GM12801 (cell line): ENCODE data around the gene CLDN5.

Source experiments
- TF ChIP-seq, protein P1 (sequence below): IDR thresholded peaks from one replicate; pipeline ENCODE4 v1.5.1; 2011; ENCODE audit warnings: control low read depth; ENCODE audit not compliant: insufficient read length; ENCODE audit errors: extremely low read depth

The CLDN5 gene

GRCh38 chr22:19514831-19515565 is 9.2 kb downstream of the CLDN5 start:
- TF ChIP-seq, protein P1, sequence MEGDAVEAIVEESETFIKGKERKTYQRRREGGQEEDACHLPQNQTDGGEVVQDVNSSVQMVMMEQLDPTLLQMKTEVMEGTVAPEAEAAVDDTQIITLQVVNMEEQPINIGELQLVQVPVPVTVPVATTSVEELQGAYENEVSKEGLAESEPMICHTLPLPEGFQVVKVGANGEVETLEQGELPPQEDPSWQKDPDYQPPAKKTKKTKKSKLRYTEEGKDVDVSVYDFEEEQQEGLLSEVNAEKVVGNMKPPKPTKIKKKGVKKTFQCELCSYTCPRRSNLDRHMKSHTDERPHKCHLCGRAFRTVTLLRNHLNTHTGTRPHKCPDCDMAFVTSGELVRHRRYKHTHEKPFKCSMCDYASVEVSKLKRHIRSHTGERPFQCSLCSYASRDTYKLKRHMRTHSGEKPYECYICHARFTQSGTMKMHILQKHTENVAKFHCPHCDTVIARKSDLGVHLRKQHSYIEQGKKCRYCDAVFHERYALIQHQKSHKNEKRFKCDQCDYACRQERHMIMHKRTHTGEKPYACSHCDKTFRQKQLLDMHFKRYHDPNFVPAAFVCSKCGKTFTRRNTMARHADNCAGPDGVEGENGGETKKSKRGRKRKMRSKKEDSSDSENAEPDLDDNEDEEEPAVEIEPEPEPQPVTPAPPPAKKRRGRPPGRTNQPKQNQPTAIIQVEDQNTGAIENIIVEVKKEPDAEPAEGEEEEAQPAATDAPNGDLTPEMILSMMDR: no peak

DNA sequence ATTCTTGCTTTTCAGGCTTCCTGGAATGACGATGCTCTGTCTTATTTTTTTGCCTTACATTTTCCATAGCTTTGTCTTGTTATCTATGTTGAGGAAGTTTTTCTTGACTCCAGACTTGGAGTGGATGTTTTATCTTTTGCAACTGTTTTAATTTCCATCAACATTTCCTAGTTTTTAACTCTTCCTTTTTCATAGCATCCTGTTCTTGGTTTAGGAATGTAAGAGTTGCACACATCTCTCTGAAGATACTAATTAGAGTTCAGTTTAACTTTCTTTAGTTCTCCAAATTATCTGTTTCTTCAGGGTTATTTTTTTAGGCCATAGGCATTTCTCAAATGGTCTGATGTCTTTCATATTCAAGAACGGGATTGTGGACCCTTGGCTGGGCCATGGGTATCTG is 10.4 kb downstream of the CLDN5 start:
- TF ChIP-seq, protein P1: no peak

- TF ChIP-seq, protein P1: no peak
Measured at GRCh38 chr22:19510919-19511341, 13.3 kb downstream of the CLDN5 start.

- TF ChIP-seq, protein P1: no peak
Measured at GRCh38 chr22:19509923-19510322, 14.3 kb downstream of the CLDN5 start.

DNA sequence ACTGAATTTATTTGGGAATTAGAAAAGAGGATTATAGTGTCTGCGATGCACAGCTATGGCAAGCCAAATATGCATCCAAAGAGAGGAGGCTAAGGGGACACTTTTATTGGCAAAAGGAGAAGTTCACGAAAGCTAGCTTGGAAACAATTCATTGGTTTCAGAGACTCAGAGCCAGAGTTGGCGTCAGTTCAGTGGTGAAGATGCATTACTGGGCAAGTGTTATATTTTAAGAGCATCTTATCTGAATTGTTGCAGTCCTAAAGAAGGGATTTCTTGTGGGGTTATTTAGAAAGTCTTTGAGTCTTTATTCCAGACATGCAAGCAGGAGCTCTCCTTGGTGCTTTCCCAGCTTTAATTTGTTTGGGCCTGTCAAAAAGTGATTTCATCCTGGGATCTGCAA is 15.0 kb downstream of the CLDN5 start:
- TF ChIP-seq, protein P1: no peak

DNA sequence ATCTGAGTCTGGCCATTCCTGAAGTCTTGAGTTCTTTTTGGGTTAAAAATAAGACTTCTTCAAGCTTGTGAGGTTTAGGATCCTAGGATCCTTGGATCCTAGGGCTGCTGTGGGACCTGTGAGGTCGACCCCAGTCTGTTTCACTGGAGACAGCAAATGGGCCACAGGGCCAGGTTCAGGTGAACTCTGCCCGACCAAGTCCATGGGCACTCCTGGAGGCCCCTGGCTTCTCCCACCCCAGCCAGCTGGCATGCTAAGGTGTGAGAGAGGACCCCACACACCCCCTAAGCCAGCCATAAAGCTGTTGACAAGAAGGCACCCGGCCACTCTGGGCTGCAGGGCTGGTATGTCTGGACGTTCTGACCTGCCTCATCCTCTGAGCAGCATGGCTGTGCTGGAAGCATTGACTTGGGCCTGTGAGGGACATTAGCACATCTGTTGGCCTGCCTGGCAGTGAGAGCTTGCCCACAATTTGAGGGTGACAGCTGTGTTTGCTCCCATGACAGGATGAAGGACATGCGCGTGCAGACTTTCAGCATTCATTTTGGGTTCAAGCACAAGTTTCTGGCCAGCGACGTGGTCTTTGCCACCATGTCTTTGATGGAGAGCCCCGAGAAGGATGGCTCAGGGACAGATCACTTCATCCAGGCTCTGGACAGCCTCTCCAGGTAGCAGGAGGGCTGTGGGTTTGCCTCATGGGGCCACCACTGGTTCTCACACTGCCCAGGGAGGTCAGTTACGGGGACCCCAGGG is 16.0 kb downstream of the CLDN5 start:
- TF ChIP-seq, protein P1: no peak

- TF ChIP-seq, protein P1: no peak
Measured at GRCh38 chr22:19507534-19507861, 16.7 kb downstream of the CLDN5 start.
